Spinal cord (tissue), 10 donors: Measurements from ENCODE around the gene HECA. TPM values are rescaled to one million over a fixed set of nuclear protein-coding genes. Genes with fewer than 3 reads are reported as not detected.
A peak's percentile ranks its signal among the peaks of the same experiment; 100 is the strongest.
"Not testable (repeated sequence)": the region's sequence is repeated elsewhere in the genome, so short reads cannot be mapped to it uniquely, and the experiment has no call there.

Experiments used
- DNase-seq, 6 donors: peaks; one replicate each; pipeline versions ENCODE4 v3.0.0 to v3.0.0-alpha.2; 2013 to 2015; ENCODE audit warnings: low spot score in 6 of 6, low read depth in 4 of 6
- H3K27ac ChIP-seq: one replicate; pipeline ENCODE4 v1.5.1; 2013; ENCODE audit warnings: low read depth, low read length, control low read depth
- H3K27me3 ChIP-seq: one replicate; pipeline ENCODE4 v1.6.1; 2013; ENCODE audit warnings: low read length; ENCODE audit not compliant: control insufficient read depth, insufficient read depth
- H3K36me3 ChIP-seq: one replicate; pipeline ENCODE4 v1.6.1; 2013; ENCODE audit warnings: low read length; ENCODE audit not compliant: control insufficient read depth, insufficient read depth
- H3K4me1 ChIP-seq: one replicate; pipeline ENCODE4 v1.6.1; 2013; ENCODE audit warnings: low read length; ENCODE audit not compliant: control insufficient read depth, insufficient read depth
- H3K4me3 ChIP-seq: one replicate; pipeline ENCODE4 v1.5.1; 2013; ENCODE audit warnings: low read depth, low read length, control low read depth
- H3K9me3 ChIP-seq: one replicate; pipeline ENCODE4 v1.6.1; 2013; ENCODE audit warnings: low read length; ENCODE audit not compliant: control insufficient read depth, insufficient read depth
- WGBS: methylation state at CpG from one replicate; pipeline ENCODE4 v1.1.5; 2013; ENCODE audit warnings: missing lambda C conversion rate; ENCODE audit not compliant: insufficient coverage; 5-methylcytosine and 5-hydroxymethylcytosine counted together
- polyA plus RNA-seq, 2 donors: library from polyadenylated mRNA; unstranded; fragments of 120-200 nt; gene quantifications; one replicate each; pipeline ENCODE4 v1.2.1, GENCODE V29; 2013; ENCODE audit not compliant: insufficient read length in 2 of 2
- total RNA-seq, 2 donors: library from RNA; depleted of rRNA in 1 of 2; stranded (reverse); fragments of 120-200 nt in 1 of 2; fragments of >200 nt in 1 of 2; gene quantifications; one replicate each; pipeline versions ENCODE4 v1.2.3 to v1.2.4, GENCODE V29; 2013 to 2014
- donor health status: healthy.

HECA gene
- total and polyA plus RNA-seq, 4 donors, result 18.0 to 30.4 (median 21.9) TPM

GRCh38 chr6:139115989-139116758, 18.7 kb upstream of the HECA start:
- Histone ChIP-seq H3K27ac (no peak overlapping the region), H3K4me3 (no peak overlapping the region), H3K9me3 (no peaks in the 10 kb centered on the region), H3K4me1 (no peaks in the 10 kb centered on the region), H3K36me3 (no peaks in the 10 kb centered on the region), H3K27me3 (no peaks in the 10 kb centered on the region)
- DNase-seq, result no peak
- WGBS, result 53% methylated on average over 2 of the region's 4 CpGs

GRCh38 chr6:139117734-139118133, 17.1 kb upstream of the HECA start:
- Histone ChIP-seq H3K4me3 (no peak overlapping the region), H3K36me3 (no peaks in the 10 kb centered on the region), H3K27ac (no peak overlapping the region), H3K9me3 (no peaks in the 10 kb centered on the region), H3K27me3 (no peaks in the 10 kb centered on the region), H3K4me1 (no peaks in the 10 kb centered on the region)
- DNase-seq, result no peak
- 100% methylated on average over 1 of the region's 1 CpG for WGBS

DNA sequence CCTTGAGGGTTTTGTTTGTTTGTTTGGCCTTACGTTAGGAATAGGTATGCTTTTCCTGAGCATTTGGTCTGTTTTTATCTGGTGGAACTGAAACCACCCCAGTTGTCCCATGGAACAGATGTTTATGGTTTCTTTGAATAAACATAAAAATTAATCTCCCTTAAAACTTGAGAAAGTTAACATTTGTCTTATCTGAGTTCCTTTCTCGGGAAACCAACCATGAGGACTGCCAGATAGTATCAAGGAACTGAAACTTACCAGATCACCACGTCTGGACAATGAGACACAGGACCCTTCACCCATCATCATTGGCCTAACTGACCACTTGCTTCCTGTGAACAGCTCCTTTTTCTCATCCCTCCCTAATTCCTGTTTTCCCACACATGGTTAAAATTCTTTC, 15.3 kb upstream of the HECA start:
- Histone ChIP-seq H3K36me3 (no peaks in the 10 kb centered on the region), H3K4me1 (no peaks in the 10 kb centered on the region), H3K27me3 (no peaks in the 10 kb centered on the region), H3K4me3 (no peak overlapping the region), H3K27ac (no peak overlapping the region), H3K9me3 (no peaks in the 10 kb centered on the region)
- 79% methylated on average over 2 of the region's 3 CpGs for WGBS
- no peak for DNase-seq

GRCh38 chr6:139122823-139123222, 12.1 kb upstream of the HECA start:
- H3K27me3 ChIP-seq, H3K4me3 ChIP-seq, H3K9me3 ChIP-seq, H3K27ac ChIP-seq, DNase-seq, H3K36me3 ChIP-seq, H3K4me1 ChIP-seq: not testable (repeated sequence)
- no CpG with 5 or more reads among the region's 3 CpGs for WGBS

DNA sequence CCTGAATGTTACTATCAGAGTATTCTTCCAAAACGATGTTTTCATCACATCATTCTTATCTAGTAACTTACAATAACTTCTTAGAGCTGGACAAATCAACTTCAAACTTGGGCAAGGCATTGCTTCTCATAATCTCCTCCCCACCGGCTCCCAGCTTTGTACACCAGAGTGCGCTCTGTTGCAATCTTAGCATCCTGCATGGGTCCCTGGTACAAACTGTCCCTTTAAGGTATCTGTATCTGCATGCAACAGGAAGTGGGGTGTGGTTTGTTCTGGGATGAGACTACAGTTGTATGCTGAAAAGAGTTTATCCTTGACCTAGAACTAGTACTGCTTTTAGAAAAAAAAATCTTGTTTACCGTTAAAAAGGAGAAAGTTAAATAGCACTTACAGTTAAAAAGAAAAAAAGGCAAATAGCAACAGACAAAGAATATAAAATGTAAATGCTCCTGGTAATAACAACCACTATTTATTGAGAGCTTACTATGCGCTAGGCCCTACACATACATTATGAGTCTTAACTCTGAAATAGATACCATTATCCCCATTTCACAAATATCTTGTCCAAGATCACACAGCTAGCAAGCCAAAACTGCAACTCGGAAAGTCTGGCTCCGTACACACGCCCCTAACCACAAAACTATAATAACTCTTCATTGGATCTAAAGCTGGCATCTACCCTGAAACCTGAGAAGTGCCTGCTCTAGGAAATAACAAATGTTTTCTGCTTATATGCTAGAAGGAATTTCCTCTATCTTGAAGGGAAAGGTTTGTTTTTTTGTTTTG, 9.8 kb upstream of the HECA start:
- Histone ChIP-seq H3K9me3 (no peaks in the 10 kb centered on the region), H3K36me3 (no peaks in the 10 kb centered on the region), H3K4me3 (no peak overlapping the region), H3K4me1 (no peaks in the 10 kb centered on the region), H3K27me3 (no peaks in the 10 kb centered on the region), H3K27ac (no peak overlapping the region)
- 64% methylated on average over 3 of the region's 8 CpGs for WGBS
- DNase-seq, result peak in 1 of 6 donors; percentile 32

GRCh38 chr6:139126255-139126654, 8.6 kb upstream of the HECA start:
- no CpG with 5 or more reads among the region's 3 CpGs for WGBS
- no peak overlapping the region for H3K27ac ChIP-seq

GRCh38 chr6:139126931-139127330, 7.9 kb upstream of the HECA start:
- Histone ChIP-seq H3K9me3 (no peaks in the 10 kb centered on the region), H3K4me3 (no peak overlapping the region), H3K27me3 (no peaks in the 10 kb centered on the region), H3K4me1 (no peaks in the 10 kb centered on the region), H3K27ac (no peak overlapping the region), H3K36me3 (no peaks in the 10 kb centered on the region)
- no peak for DNase-seq
- WGBS, result 89% methylated on average over 4 of the region's 4 CpGs

More at GRCh38 chr6:139126255-139126654, 8.6 kb upstream of the HECA start:
- Histone ChIP-seq H3K9me3 (no peaks in the 10 kb centered on the region), H3K27me3 (no peaks in the 10 kb centered on the region), H3K4me1 (no peaks in the 10 kb centered on the region), H3K36me3 (no peaks in the 10 kb centered on the region), H3K4me3 (no peak overlapping the region)
- DNase-seq, result no peak

- peaks cover under 1% of the 10 kb centered on the region for H3K4me1 ChIP-seq
- H3K27ac ChIP-seq, result no peak overlapping the region
- WGBS, result no CpG with 5 or more reads among the region's 1 CpG
- H3K27me3 ChIP-seq, result no peaks in the 10 kb centered on the region
- H3K36me3 ChIP-seq, result no peaks in the 10 kb centered on the region
- H3K4me3 ChIP-seq, result no peak overlapping the region
- no peak for DNase-seq
- no peaks in the 10 kb centered on the region for H3K9me3 ChIP-seq
These were observed 5.6 kb upstream of the HECA start for GRCh38 chr6:139129284-139129683.

GRCh38 chr6:139131736-139132280, 3.1 kb upstream of the HECA start:
- no peaks in the 10 kb centered on the region for H3K9me3 ChIP-seq
- no peak overlapping the region for H3K4me3 ChIP-seq
- H3K4me1 ChIP-seq, result peaks cover 10% of the 10 kb centered on the region
- H3K27me3 ChIP-seq, result no peaks in the 10 kb centered on the region
- WGBS, result no CpG with 5 or more reads among the region's 6 CpGs
- H3K27ac ChIP-seq, result no peak overlapping the region
- DNase-seq, result peak in 1 of 6 donors; percentile 67
- no peaks in the 10 kb centered on the region for H3K36me3 ChIP-seq
